HG03521 (cell line): ENCODE results near the gene PAFAH2.

Source experiments
- ATAC-seq: cut with Tn5 transposase; IDR thresholded peaks from one replicate; pipeline ENCODE4 v1.9.1; 2021; ENCODE audit warnings: mild to moderate bottlenecking, moderate library complexity; ENCODE audit not compliant: unreplicated experiment

The PAFAH2 gene

DNA sequence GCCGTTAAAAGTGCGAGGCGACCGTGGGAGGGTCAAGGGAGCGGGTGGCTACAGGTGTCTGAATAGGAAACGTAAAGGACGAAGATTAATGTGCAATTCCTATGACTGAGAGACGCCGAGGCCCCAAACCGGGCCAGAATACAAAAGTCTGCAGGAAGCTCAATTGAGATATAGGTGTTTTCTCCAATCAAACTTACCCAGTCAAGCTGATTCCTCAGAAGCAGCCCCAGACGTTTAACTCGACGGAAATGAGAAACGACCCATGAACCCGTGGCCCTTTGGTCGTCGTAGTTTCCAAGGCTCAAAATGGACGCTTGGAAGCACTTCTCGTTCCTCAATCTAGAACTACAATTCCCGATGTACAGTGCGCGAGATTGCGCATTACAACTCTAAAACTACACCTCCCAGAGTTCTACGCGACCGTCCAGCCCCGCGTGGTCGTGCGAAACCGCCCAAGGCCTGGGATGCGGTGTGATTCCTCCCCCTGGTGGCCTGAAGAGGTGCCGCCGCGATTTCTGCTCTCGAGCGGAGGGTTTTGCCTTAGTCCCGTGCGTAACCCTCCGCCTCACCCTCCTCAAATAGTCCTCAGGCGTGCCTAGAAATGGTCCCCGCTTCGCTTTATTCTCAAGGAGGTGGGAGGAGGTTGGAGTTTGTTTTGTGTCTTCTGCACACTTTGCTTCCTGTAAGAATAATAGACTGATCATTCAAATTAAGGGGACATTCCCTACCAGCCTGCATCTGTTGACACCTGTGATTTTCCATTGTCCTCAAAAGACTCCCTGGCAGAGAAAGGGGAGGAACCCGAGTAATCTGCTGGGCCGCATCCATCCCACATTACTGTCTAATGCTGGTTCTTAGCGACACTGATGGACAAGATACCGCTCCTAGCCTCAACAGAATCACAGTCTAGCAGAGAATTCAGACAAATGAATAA lies at the start of gene PAFAH2:
Gene PAFAH2 (minus strand): TSS at position 236 of the 934 bp plus-strand sequence. CDS start 7,247 bp downstream, outside the sequence.
- ATAC-seq: peak; percentile 97

DNA sequence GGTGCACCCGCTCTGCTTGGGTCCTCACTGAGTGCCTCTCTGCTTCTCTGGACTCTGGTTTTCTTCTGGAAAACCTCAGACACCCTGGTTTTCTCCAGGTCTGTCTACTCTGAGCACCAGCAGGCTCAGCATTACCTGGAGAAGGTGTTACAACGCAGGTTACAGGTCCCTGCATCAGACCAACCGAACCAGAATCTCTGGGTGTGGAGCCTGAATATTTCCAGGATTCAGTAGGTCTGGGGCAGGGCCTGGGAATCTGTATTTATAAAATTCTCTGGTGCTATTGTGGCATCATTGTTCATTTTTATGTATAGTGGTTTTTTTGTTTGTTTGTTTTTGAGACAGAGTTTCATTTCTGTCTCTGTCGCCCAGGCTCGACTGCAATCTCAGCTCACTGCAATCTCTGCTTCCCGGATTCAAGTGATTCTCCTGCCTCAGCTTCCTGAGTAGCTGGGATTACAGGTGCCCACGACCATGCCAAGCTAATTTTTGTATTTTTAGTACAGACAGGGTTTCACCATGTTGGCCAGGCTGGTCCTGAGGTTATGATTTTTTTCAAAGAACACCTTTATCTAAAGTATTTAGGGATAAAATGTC lies 49.5 kb upstream of the PAFAH2 start:
- no peak for ATAC-seq

DNA sequence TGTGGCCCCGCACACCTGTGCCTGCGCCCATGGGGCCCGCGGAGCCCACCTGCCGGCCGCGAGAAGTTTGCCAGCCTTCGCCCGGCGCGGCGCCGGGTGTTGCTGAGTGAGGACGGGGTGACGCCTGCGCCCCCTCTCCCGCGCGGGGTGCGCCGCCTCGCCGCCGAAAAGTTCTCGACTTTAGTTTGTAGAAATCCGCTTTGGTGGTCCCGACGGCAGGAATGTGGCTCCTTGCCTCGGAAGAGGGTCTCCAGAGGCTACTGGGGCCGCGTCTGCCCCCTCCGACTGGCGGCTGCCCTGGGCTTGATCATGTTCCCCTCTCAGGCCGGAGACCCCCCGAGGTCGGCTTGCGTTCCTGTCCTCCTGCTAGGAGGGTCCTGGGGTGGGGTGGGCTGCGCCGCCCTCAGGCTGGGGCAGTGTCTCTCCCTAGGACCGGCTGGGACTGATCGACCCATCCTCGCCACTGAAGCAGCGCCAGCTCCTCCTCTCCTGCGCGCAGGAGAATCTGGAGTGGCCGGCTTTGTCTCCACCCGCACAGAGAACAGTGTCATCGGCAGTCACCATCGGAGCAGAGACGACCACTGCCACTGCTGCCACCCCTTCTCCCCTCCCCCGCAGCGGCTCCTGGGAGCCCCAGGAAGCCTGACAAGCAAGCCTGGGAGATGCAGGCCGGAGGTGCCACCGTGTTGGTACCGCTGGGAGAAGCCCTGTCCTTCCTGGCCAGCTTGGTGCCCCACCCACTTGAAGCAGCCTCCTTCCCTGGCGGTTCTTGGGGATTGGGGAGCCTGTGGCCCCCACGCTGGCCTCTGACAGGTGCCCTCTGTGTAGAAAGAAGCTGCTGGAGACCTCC lies 48.6 kb upstream of the PAFAH2 start:
- ATAC-seq: no peak

DNA sequence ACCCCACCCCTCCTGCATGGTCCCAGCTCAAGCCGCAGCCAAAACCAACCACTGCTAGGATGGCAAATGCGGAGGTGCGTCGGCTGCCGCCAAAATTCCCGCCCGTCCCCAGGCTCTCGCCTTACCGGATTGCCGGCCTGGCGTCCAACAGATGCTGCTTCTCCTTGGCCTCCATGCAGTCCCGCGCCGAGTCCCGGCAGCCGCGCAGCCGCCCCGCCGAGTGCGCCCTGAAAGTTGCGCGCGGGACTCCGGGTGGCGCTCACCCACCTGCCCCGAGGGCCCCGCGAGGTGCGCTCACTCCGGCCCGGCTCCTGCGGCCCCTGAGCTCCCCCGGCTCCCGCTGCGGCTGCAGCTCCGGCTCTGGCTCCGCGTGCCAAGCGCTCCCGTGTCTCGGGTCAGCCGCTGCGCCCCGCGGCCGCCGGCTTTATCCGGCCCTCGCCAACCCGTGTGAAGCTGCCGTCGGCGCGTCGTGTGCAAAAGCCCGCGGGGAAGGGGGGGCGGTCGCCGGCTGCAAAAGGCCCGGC lies 47.9 kb upstream of the PAFAH2 start, which contains the start of gene SLC30A2:
Gene SLC30A2 (minus strand): TSS at position 397 of the 524 bp plus-strand sequence. CDS start 222 bp downstream, at position 175.
- no peak for ATAC-seq

DNA sequence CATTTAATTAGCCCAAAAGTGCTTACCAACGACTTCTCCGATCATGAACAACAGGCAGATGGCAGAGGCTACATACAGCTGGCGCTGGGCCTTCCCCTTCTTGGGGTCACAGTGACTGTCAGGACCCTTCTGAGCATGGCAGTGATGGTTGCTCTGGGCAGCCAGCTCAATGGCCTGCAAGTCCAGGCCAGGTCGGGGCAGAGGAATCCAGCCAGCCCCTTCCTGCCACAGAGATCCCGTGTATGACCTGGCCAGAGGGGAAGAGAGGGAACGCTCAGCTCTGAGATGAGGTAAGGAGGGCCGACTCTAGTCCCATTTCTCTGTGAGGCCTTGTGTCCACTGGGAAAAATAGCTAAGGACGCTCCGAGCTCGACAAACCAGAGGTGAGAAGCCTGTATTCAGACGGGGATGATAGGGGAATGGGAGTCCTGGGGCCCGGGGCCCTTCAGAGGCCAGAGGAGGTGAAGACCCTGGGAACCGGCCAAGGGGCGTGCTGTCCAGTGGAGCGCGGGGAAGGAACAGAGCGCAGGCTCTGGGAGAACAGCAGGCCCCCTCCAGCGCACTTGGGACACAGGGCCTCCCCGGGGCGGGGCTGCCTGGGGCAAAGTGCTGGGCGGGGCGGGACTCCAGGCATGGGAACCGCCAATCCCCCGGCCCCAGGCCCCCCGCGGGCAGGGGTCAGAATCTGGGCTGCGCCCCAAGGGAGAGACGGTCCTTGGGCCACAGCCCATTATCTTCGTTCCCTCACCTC lies 47.3 kb upstream of the PAFAH2 start:
- ATAC-seq: no peak

DNA sequence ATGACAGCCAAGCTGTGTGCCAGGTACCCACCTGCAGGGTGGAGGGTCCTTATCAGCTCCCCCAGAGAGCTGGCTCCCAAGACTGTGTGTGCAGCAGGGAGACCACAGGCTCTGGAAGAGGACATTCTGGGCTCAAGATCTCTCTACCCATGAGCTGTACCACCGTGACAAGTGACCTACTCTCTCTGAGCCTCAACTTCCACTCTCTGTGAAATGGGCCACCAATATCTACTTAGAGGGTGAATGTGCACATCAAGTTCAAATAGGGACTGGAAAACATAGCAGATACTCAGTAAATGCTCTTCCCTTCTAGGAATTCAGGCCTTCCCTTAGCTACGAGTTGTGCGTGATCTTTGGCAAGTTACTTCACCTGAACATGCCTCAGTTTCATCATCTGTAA lies 46.6 kb upstream of the PAFAH2 start:
- ATAC-seq: no peak

DNA sequence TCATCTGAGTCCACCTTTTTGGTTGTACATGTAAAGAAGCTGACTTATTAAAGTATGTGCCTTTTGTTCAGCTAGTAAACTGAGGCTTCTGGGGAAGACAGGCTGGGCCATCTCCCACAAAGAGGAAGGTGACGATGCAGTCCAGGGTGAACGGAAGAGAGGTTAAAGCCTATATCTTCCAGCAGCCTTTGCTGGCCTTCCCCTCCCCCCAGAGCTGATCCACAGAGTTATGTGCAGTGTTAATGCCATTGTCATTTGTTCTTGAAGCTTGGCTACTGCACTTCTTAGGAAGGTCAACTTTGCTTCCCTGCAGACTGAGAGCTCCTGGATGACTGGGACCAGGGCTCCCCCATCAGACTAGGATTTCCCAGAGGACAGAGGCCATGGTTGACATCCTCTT lies 45.9 kb upstream of the PAFAH2 start:
- no peak for ATAC-seq

DNA sequence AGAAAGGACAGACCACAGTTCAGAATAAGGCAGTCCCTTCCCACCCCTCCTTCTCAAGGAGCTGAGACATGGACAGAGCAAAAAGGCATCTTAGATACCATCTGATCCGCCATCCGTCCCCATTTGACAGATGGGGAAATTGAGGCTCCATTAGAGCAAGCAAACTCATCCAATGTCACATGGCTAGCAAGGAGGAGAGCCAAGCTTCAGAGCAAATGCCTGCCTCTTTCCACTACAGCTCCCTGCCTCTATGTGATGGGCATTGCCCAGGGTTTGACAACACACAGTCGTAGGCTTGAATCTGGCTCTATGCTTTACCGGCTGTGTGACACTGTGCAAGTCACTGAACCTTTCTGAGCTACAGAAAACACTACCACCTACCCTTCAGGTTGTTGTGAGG lies 44.1 kb upstream of the PAFAH2 start:
- no peak for ATAC-seq

DNA sequence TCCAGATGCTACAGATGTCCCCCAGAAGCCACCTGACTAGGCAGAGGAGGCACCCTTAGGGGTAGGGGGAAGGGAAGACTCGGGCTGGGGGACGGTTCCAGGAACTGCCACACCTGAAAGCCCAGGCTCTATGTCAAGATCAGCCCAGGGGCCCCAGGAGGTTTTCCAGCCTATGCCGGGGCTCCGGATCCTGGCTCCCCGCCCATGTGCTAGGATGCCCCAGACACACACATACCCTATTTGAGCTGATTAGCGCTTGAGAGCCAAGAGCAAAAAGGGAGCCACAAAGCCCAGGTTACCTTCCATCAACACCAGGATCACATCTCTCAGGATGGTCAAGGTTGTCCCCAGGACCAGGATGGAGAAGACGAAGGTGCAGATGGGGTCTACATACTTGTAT lies 43.5 kb upstream of the PAFAH2 start:
- ATAC-seq: no peak

DNA sequence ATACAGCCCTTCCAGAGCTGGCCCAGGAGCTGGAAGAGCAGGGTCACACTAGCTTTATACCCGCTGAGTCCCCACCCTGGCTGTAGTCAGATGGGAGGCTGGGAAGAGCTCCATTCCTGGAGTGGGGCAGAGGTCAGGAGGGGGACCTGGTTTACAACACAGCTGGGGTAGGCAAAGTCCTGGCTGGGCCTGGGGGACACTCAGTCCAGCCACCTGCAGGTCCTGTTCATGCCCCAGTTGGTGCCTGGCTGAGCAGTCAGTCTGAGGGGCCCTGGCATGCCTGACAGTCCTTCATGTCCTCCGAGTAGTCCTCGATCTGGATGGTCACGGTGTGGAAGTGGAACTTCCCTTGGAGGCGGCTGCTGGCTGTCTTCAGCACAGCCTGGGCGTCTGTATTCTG lies 41.0 kb upstream of the PAFAH2 start:
- no peak for ATAC-seq

DNA sequence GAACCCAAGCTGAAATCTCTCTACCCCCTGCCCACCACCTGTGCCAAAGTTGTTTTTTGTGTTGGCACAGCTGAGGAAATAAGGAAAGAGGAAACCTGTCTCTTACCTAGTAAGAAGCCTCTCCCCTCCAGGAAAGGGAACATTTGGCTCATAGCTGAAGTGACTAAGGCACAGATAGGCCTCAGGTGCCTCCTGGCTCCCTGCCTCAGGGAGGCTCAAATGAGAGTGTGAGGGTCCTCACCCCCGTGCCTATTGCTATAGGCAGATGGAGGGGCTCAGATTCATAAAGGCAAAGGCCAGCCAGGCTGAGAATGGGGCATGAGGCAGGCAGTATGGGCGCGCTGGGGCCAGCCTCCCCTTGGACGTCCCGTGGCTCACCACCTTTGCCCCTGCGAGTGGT lies 40.6 kb upstream of the PAFAH2 start:
- ATAC-seq: no peak

DNA sequence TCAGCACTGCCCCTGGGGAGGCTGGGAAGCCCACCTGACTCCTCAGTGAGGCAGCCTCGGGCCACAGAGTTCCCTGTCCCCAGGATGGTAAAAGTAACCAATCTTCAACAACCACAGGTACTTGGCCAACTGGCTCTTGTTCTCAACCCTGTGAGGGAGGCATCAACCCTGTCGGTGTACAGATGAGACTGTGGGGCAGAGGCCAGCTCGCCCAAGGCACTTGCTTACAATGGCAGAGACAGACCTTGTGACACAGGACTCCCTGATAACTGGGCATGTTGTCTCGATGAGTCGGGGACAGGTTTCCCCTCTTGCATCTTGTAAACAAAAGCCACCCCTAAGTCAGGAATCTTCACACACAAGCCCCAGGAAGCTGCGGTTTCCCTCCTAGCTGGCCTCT lies 40.0 kb upstream of the PAFAH2 start:
- no peak for ATAC-seq

DNA sequence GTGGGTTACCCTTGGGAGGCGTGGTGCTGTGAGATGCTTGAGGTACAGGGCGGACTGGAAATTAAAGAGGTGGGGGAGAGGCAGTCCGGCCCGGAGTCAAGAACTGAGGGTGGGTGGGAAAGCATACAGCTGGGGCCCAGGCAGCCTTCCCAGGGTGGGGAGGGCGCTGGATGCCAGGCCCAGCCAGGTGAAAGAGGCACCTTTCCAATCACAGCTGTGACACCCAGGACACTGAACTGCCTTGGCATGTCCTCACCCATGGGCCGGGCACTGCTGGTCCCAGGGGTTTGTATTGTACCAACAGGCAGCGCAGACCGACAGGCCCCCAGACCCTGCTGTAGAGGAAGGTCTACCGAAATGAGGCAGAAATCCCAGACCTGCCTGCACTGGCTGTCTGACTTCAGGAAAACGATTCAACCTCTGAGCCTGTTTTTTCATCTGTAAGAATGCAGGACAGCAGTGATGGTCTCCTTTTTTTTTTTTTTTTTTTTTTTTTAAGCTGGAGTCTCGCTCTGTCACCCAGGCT lies 39.0 kb upstream of the PAFAH2 start:
- no peak for ATAC-seq

DNA sequence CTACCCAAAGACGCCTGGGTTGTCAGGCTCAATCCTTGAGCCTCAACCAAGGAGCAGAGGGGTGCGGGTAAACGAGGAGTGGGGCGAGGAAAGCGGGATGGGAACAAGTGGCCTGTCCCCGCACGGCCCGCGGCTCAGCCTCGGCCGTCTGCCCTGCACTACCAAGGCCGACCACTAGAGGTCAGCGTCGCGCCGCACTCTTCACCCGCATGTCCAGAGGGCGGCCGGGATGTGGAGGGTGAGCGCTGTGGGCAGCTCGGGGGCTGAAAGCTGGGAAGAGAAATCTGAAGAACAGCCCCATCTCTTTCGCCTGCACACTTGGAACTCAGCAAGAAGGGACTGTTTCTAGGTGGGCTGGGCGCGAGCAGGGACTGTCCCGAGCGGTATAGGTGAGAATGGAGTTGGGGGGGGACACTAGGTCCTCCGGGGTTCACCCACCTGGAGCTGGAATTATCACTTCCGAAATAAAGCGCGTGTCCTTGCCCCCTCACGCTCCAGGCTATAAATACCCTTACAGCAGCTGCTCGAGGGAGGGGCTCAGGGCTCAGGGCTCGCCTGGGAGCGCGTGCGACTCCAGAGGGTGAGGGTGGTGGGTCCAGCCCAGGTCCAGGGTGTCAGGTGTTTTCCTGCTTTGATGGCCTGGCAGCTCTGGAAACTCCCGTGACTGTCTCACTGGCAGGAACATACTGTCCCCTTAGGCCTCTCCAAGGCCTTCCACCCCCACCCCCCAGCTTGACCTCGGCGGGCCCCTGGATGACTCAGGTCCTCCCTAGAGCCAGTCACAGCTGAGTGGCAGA lies 38.3 kb upstream of the PAFAH2 start:
- ATAC-seq: peak; percentile 58

DNA sequence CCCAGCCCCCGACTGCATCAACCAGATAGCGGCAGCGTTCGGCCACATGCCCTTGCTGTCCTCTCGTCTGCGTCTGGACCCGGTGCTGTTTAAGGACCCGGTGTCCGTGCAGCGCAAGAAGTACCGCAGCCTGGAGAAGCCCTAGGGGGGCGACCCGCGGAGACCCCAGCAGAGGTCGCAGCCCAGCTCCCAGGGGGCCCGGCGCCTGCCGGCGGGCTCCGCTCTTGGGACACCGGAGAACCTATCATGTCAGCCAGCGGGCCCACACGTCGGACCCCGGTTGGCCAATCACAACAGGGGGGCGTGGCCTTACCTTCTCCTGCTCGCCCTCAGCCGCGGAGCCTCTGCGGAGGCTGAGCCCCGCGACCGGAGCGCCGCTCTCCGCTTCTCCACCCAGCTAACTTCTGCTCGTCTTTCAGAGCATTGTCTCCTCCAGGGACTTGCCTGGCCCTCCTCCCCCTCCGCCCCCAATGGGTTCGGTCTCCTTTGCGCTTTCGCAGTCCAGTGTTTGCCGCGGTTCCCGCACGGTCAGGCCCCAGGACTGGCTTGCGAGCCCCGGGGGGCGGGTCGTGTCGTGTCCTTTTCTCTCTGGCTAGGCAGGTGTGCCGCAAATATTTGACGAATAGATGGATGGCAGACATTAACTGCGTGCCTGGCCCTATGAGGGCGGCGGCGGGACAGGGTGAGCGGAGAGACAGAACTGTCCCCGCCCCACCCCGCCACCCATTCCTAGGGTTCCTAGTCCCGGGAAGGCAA lies 37.5 kb upstream of the PAFAH2 start:
- peak; percentile 77 for ATAC-seq

DNA sequence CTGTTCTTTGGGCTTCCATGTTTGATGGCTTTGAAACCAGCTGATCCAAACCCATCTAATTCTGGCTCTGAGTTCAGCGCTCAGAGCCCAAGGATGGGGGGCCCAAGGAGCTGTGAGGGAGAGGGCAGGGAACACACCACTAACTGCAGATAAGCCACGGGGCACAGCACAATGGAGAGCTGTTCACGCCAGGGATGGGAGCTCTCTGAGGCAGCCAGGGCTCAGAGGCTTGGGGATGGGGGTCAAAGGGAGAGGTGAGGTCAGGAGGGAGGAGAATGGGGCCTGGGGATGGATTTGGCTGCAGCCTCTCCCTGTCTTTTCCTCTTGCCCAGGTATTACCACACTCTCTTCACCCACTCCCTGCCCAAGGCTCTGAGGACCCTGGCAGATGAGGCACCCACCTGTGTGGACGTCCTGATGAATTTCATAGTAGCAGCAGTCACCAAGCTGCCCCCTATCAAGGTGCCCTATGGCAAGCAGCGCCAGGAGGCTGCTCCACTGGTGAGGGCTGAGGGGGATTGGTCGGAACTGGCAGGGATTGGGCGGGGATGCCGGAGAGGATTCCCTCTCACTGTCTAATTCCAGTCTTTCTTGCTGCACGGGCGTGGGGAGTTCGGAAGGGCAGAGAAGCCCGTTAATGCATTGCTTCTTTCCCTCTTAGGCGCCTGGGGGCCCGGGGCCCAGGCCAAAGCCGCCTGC lies 36.8 kb upstream of the PAFAH2 start:
- ATAC-seq: no peak

DNA sequence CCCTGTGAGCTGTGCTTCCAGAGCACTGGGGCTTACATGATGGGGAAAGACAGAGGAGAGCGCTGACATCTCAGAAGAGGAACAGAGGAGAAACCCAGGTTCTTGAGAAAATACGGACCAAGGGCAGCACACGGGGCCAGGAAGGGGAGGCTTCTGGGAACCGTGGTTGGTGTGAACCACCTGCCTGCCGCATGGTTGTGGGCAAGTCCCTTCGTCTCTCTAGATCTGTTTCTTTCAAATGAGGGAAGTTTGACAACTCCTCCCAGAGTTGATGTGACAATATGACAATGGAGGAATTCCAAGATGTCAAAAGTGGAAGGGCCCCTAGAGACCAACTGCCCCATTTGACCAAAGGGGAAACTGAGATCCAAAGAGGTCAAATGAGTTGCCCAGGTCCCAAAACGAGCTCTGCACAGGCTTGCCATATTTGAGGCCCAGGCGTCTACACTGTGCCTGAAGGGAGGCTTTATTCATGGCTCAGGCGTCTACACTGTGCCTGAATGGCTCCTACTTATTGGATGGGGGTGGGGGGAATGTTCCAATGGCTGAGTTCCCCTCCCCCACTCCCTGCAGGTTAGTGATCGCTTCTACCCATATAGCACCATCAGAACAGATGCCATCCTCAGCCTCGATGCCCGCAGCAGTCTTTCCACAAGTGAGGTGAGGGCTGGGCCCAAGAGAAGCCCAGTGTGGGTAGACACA lies 34.9 kb upstream of the PAFAH2 start:
- ATAC-seq: no peak
